Prostate gland (tissue), 2 donors: ENCODE data around the gene CAPZB. TPM values are rescaled to one million over a fixed set of nuclear protein-coding genes. Genes with fewer than 3 reads are reported as not detected.

Experiments
- DNase-seq: peaks from one replicate; pipeline ENCODE4 v3.0.0-alpha.2; 2019; ENCODE audit warnings: low spot score
- H3K27ac ChIP-seq, 2 donors: fragments of 200-600 bp; sonication (generic); 2 replicates each; pipeline ENCODE4 v1.5.1; 2017 to 2019
- H3K27me3 ChIP-seq: fragments of 200-600 bp; sonication (generic); replicated peaks from 2 replicates; pipeline ENCODE4 v1.5.1; 2019; ENCODE audit not compliant: insufficient read depth
- H3K36me3 ChIP-seq, 2 donors: fragments of 200-600 bp; sonication (generic); 1 replicate in 1 of 2; 2 replicates in 1 of 2; pipeline versions ENCODE4 v1.5.1 to v1.8.1; 2017 to 2019
- H3K4me1 ChIP-seq: fragments of 200-600 bp; sonication (generic); replicated peaks from 2 replicates; pipeline ENCODE4 v1.5.1; 2019
- H3K4me3 ChIP-seq, 2 donors: fragments of 200-600 bp; sonication (generic); 2 replicates each; pipeline ENCODE4 v1.5.1; 2017 to 2019
- H3K9me3 ChIP-seq: fragments of 200-600 bp; sonication (generic); 2 replicates; pipeline ENCODE4 v1.5.1; 2017
- CTCF ChIP-seq, 4 experiments: fragments of 200-600 bp in 2 of 4; fragments of 450-650 bp in 2 of 4; sonication (generic) in 2 of 4; IDR thresholded peaks; 1 replicate in 3 of 4; 2 replicates in 1 of 4; pipeline ENCODE4 v1.5.1; 2016 to 2019; ENCODE audit warnings: antibody characterized with exemption in 4 of 4, mild to moderate bottlenecking in 2 of 4, moderate library complexity in 2 of 4
- POLR2A ChIP-seq: fragments of 450-650 bp; IDR thresholded peaks from one replicate; pipeline ENCODE4 v1.6.1; 2016; ENCODE audit warnings: antibody characterized with exemption, mild to moderate bottlenecking
- POLR2AphosphoS5 ChIP-seq: sonication (generic); formaldehyde crosslinking; IDR thresholded peaks from one replicate; pipeline ENCODE4 v1.6.1; 2017; ENCODE audit warnings: antibody characterized with exemption
- WGBS: methylation state at CpG from one replicate; pipeline ENCODE4 v1.1.5; 2018; 5-methylcytosine and 5-hydroxymethylcytosine counted together
- intact Hi-C: fragments of 100-400 bp; cut with DNase I; formaldehyde crosslinking; loops from one replicate; pipeline ENCODE4 v1.14.2; 2022
- total RNA-seq, 2 donors: library from RNA; depleted of rRNA; stranded (reverse); fragments of >200 nt; gene quantifications; one replicate each; pipeline ENCODE4 v1.1.0, GENCODE V29; 2016

Gene CAPZB
- total RNA-seq, 2 donors from 2014 or later: 139 to 150 TPM

GRCh38 chr1:19376428-19377372 is 108.6 kb downstream of the CAPZB start:
- intact Hi-C loops: no loop called here

GRCh38 chr1:19375631-19376400 is 109.5 kb downstream of the CAPZB start:
- WGBS: 83% methylated on average over 6 of the region's 6 CpGs
- no peak overlapping the region for H3K4me3 ChIP-seq
- no peaks in the 10 kb centered on the region for H3K4me1 ChIP-seq

More at GRCh38 chr1:19376428-19377372, 108.6 kb downstream of the CAPZB start:
- no peak for DNase-seq
- Histone ChIP-seq H3K27ac (no peak overlapping the region), H3K36me3 (peaks cover 0 to 4% of the 10 kb centered on the region in 2 donors), H3K4me1 (no peaks in the 10 kb centered on the region), H3K9me3 (no peaks in the 10 kb centered on the region), H3K27me3 (no peaks in the 10 kb centered on the region), H3K4me3 (no peak overlapping the region)
- TF ChIP-seq POLR2A (no peak), POLR2AphosphoS5 (no peak), CTCF (IDR thresholded peaks at IDR 0.05) (no peak)
- 92% methylated on average over 7 of the region's 7 CpGs for WGBS

GRCh38 chr1:19374926-19375325 is 110.4 kb downstream of the CAPZB start:
- no peaks in the 10 kb centered on the region for H3K27me3 ChIP-seq
- H3K4me3 ChIP-seq: no peak overlapping the region
- intact Hi-C loops: no loop called here
- H3K9me3 ChIP-seq: no peaks in the 10 kb centered on the region
- peaks cover 0 to 4% of the 10 kb centered on the region in 2 donors for H3K36me3 ChIP-seq
- peaks cover 1% of the 10 kb centered on the region for H3K4me1 ChIP-seq
- WGBS: 88% methylated on average over 8 of the region's 8 CpGs
- no peak for TF ChIP-seq CTCF (IDR thresholded peaks at IDR 0.05)
- no peak for TF ChIP-seq POLR2AphosphoS5
- TF ChIP-seq POLR2A: no peak
- H3K27ac ChIP-seq: no peak overlapping the region
- no peak for DNase-seq

More at GRCh38 chr1:19375631-19376400, 109.5 kb downstream of the CAPZB start:
- H3K9me3 ChIP-seq: no peaks in the 10 kb centered on the region
- no peak for DNase-seq
- H3K27me3 ChIP-seq: no peaks in the 10 kb centered on the region
- intact Hi-C loops: no loop called here
- no peak overlapping the region for H3K27ac ChIP-seq
- H3K36me3 ChIP-seq: peaks cover 0 to 4% of the 10 kb centered on the region in 2 donors
- TF ChIP-seq CTCF (IDR thresholded peaks at IDR 0.05): no peak
- TF ChIP-seq POLR2A: no peak
- no peak for TF ChIP-seq POLR2AphosphoS5

GRCh38 chr1:19374083-19374801 is 111.1 kb downstream of the CAPZB start:
- peaks cover 0 to 4% of the 10 kb centered on the region in 2 donors for H3K36me3 ChIP-seq
- DNase-seq: no peak
- intact Hi-C loops: no loop called here
- H3K4me3 ChIP-seq: no peak overlapping the region
- peak overlapping the region in 1 of 2 donors; percentile 42 for H3K27ac ChIP-seq
- TF ChIP-seq CTCF (IDR thresholded peaks at IDR 0.05): peak in 1 of 4 experiments; percentile 13
- no peak for TF ChIP-seq POLR2A
- H3K27me3 ChIP-seq: no peaks in the 10 kb centered on the region
- WGBS: 75% methylated on average over 14 of the region's 14 CpGs
- peaks cover 4% of the 10 kb centered on the region for H3K4me1 ChIP-seq
- H3K9me3 ChIP-seq: no peaks in the 10 kb centered on the region
